GM12872 (cell line): ENCODE data around the gene FANCE.

Experiments used
- TF ChIP-seq, protein P1 (sequence below): IDR thresholded peaks from 3 replicates; pipeline ENCODE4 v1.5.1; 2011; ENCODE audit warnings: low read depth, mild to moderate bottlenecking, low read length, moderate library complexity; ENCODE audit not compliant: insufficient read depth

Gene FANCE

DNA sequence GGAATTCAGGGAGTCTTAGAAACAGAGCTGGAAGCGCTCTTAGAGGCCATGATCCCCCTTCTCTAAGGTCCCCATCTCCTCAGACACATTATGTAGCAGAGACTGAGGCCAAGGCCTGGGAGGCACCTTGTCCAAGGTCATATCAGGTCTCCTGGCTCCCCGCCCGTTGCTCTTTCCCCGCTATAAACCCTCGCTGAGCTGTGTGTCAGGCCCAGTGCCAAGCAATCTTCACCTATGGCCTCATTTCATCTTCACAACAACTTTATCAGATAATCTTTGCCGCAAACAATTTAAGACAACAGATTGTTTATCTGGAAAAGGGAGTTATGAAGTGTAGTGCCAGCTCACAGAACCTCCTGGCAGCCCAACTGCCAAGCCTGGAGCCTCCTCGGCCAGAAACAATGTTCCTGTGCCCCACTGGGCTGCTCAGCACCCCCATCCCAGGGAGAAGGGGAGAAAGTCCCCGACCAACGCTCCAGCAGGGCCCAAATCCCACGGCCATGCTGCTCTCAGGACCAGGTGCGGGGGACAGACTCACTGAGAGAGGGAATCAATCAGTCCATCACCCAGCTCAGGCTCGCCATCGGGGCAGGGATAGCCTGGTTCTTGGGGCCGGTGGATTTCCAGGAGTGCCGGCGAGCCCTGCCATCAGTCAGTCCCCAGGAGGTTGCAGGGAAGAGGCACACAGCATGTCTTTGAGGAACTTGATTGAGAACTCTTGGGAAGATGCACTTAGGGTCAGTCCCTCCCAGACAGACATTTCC, 16.9 kb upstream of the FANCE start:
- TF ChIP-seq, protein P1, sequence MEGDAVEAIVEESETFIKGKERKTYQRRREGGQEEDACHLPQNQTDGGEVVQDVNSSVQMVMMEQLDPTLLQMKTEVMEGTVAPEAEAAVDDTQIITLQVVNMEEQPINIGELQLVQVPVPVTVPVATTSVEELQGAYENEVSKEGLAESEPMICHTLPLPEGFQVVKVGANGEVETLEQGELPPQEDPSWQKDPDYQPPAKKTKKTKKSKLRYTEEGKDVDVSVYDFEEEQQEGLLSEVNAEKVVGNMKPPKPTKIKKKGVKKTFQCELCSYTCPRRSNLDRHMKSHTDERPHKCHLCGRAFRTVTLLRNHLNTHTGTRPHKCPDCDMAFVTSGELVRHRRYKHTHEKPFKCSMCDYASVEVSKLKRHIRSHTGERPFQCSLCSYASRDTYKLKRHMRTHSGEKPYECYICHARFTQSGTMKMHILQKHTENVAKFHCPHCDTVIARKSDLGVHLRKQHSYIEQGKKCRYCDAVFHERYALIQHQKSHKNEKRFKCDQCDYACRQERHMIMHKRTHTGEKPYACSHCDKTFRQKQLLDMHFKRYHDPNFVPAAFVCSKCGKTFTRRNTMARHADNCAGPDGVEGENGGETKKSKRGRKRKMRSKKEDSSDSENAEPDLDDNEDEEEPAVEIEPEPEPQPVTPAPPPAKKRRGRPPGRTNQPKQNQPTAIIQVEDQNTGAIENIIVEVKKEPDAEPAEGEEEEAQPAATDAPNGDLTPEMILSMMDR: no peak

DNA sequence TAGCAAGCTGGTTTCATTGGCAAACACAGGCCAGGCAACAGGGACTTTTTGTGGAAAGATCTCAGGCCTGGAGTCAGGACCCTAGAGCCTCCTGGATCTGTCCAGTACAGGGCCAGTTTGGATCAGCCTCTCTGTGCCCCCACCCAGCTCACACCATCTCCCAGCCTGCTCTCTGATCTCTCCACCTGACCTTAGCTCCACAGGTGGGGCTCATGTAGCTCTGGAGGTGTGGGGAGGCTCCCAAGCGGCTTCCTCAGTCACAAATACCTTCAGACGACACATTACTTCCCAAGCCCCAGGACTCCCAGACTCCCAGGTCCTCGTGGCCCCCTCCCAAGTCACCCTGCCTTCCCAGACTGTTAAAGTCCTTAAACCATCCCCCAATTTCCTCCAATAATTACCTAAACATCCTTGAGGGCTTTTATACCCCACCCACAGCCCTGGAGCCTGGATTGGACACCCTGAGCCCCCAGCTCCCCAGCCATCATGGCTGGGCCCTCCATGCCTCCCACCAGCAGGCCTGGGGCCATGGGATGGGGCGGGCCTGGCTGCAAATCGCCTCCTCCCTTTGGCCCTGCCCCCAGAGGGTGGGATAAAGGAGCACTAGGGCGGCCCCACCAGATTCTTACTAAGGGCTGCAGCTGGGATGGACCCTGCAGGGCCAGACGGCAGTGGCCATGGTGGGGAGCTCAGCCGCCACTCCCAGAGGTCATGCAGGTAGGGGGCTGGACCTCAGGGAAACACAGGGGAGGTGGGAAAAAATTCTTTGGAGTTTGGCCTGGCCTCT, 15.9 kb upstream of the FANCE start:
- TF ChIP-seq, protein P1: no peak

GRCh38 chr6:35439308-35439707, 12.8 kb upstream of the FANCE start:
- TF ChIP-seq, protein P1: no peak

DNA sequence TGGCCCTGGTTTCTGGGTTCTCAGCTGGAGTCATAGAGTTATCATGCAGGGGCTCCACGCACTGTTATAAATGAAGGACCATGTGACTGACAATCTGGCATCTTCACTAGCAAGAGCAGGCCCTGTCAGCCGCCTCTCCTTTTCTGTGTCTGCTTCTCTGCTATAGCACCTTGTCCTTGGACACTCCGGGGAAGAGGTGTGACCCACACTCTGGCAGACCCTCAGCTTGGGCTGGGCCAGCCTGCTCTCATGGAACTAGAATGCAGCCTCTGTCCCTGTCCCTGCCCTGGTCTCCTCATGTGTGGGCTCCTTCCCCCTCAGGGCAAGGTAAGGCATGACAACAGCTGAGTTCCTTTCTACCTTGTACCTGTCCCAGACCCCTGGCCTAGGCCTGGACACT, 10.9 kb upstream of the FANCE start:
- TF ChIP-seq, protein P1: no peak

GRCh38 chr6:35441642-35442041, 10.5 kb upstream of the FANCE start:
- TF ChIP-seq, protein P1: no peak

GRCh38 chr6:35442693-35443092, 9.4 kb upstream of the FANCE start:
- TF ChIP-seq, protein P1: no peak

DNA sequence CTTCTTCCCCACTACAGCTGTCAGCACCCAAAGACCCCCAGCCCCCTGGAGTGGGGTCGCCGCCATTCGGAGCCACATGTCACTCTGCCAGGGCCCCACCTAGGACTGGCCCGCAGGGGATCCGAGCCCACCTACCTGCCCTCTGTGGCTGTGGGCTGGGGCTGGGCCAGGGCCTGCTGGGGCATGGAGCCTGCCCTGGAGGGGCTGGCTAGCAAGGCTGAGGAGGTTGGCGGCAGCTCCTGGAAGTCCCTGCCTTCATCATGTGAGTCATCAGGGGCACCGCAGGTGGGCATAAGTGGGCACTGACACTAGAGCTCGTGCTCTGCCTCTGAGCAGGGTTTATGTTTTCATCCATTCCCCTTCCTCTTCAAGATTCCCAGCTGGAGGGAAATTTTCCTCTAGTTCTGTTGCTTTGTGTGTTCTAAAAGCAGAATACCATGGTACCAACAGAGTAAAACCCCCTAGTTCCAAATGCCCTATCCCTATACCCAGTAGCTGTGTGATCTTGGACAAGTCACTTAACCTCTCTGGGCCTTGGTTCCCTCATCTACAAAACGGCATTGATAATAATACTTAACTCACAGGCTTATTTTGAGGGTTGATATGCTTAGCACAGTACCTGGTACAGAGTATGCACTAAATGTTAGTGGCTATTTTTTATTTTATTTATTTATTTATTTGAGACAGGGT, 8.7 kb upstream of the FANCE start:
- TF ChIP-seq, protein P1: no peak
